LNCAP (cell line): ENCODE results near the gene CNPY2.

Experiments
- TF ChIP-seq, protein P1 (sequence below): fragments of 450-650 bp; IDR thresholded peaks from 2 replicates; pipeline ENCODE4 v1.5.1; 2017; ENCODE audit warnings: mild to moderate bottlenecking

Gene CNPY2

GRCh38 chr12:56260380-56260779, 55.4 kb downstream of the CNPY2 start:
- TF ChIP-seq, protein P1, sequence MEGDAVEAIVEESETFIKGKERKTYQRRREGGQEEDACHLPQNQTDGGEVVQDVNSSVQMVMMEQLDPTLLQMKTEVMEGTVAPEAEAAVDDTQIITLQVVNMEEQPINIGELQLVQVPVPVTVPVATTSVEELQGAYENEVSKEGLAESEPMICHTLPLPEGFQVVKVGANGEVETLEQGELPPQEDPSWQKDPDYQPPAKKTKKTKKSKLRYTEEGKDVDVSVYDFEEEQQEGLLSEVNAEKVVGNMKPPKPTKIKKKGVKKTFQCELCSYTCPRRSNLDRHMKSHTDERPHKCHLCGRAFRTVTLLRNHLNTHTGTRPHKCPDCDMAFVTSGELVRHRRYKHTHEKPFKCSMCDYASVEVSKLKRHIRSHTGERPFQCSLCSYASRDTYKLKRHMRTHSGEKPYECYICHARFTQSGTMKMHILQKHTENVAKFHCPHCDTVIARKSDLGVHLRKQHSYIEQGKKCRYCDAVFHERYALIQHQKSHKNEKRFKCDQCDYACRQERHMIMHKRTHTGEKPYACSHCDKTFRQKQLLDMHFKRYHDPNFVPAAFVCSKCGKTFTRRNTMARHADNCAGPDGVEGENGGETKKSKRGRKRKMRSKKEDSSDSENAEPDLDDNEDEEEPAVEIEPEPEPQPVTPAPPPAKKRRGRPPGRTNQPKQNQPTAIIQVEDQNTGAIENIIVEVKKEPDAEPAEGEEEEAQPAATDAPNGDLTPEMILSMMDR = no peak
